Heart right ventricle (tissue), 16 donors: ENCODE measurements around the gene HSPG2. TPM values are rescaled to one million over a fixed set of nuclear protein-coding genes. Genes with fewer than 3 reads are reported as not detected.
A peak's percentile ranks its signal among the peaks of the same experiment; 100 is the strongest.

Experiments
- ATAC-seq, 8 donors: fragments of 200-7000 bp; cut with Tn5 transposase; one replicate each; pipeline ENCODE4 v1.9.1; 2020; ENCODE audit warnings: mild to moderate bottlenecking in 8 of 8, moderate library complexity in 8 of 8, moderate number of reproducible peaks in 1 of 8
- DNase-seq, 2 donors: peaks; one replicate each; pipeline ENCODE4 v3.0.0-alpha.2; 2020
- H3K27ac ChIP-seq, 10 donors: fragments of 200-600 bp; sonication (generic) in 2 of 10; one replicate each; pipeline versions ENCODE4 v1.5.0 to v1.8.0; 2020 to 2022; ENCODE audit warnings: mild to moderate bottlenecking in 3 of 10
- H3K27me3 ChIP-seq, 7 donors: fragments of 200-600 bp; one replicate each; pipeline ENCODE4 v1.8.0; 2021 to 2022; ENCODE audit warnings: mild to moderate bottlenecking in 2 of 7
- H3K36me3 ChIP-seq, 9 donors: fragments of 200-600 bp; sonication (generic) in 1 of 9; one replicate each; pipeline versions ENCODE4 v1.5.0 to v1.8.0; 2020 to 2022; ENCODE audit warnings: mild to moderate bottlenecking in 2 of 9
- H3K4me1 ChIP-seq, 9 donors: fragments of 200-600 bp; sonication (generic) in 1 of 9; one replicate each; pipeline versions ENCODE4 v1.5.0 to v1.8.0; 2020 to 2022; ENCODE audit warnings: mild to moderate bottlenecking in 4 of 9
- H3K4me3 ChIP-seq, 10 donors: fragments of 200-600 bp; sonication (generic) in 2 of 10; one replicate each; pipeline versions ENCODE4 v1.5.0 to v1.8.0; 2020 to 2022; ENCODE audit warnings: mild to moderate bottlenecking in 7 of 10, moderate library complexity in 2 of 10
- H3K9me3 ChIP-seq, 11 donors: fragments of 200-600 bp in 10 of 11; sonication (generic) in 2 of 11; one replicate each; pipeline versions ENCODE4 v1.5.0 to v1.8.0; 2013 to 2022; ENCODE audit warnings: mild to moderate bottlenecking in 2 of 11, control low read depth in 1 of 11, moderate library complexity in 1 of 11
- WGBS, 2 donors: extraction: QIAGEN DNeasy Blood & Tissue Kit; methylation state at CpG; one replicate each; pipeline ENCODE4 v1.1.7; 2013; ENCODE audit warnings: inconsistent platforms in 1 of 2; 5-methylcytosine and 5-hydroxymethylcytosine counted together
- intact Hi-C, 10 donors: fragments of 100-400 bp; cut with DNase I; formaldehyde crosslinking; loops; one replicate each; pipeline versions ENCODE4 v1.11.1 to v1.14.2; 2022
- polyA plus RNA-seq, 2 donors: library from polyadenylated mRNA; stranded (reverse); fragments of 200-250 nt; gene quantifications; one replicate each; pipeline ENCODE4 v1.2.3, GENCODE V29; 2013
- total RNA-seq, 10 donors: library from RNA; stranded (reverse); fragmentation: NEBNext Ultra II Directional in 3 of 10; extraction: Animal tissue kit (Norgen Biotek cat#: 25700) in 3 of 10; gene quantifications; one replicate each; pipeline versions ENCODE4 v1.2.1 to v1.2.4, GENCODE V29; 2021 to 2023
- TF ChIP-seq, protein P1 (sequence below), 9 donors: fragments of 200-600 bp; sonication (generic) in 2 of 9; IDR thresholded peaks; one replicate each; pipeline versions ENCODE4 v1.5.0 to v1.8.0; 2021 to 2022; ENCODE audit warnings: antibody characterized with exemption in 9 of 9, mild to moderate bottlenecking in 5 of 9, moderate library complexity in 1 of 9
- donor health status: Arrhythmogenic right ventricular cardiomyopathy.
- donor health status: ischemic (EF 13 %, LVEDD 7.1; RV severe dilation, severe dysfunction).
- donor health status: healthy with polysubstance abuse.
- donor health status: DM: no; HTN: yes; CAD: no.
- donor health status: DM: no; HTN: no; CAD: no.
- donor health status: ischemic (EF 25% LVEDD 6.9; RV normal size, moderate dysfunction).
- donor health status: ischemic (EF 25% LVEDD 5.7; RV mildly dilated, moderate dysfunction).
- donor health status: healthy.
- donor health status: DM: yes; HTN: yes; CAD: no.
- donor health status: Ischemic cardiomyopathy.
- donor health status: ischemic (EF 35%, LVEDD 5.7; RV mildly dilated, moderate dysfunction).
- donor health status: nonischemic (EF 11% LVEDD 7.7; RV severe dilation, severe dysfunction).
- donor health status: DM: yes; HTN: yes; CAD: no.
- donor health status: PGD.
- donor health status: ischemic (EF 29% LVEDD 5.4; RV normal size, mild dysfunction).
- donor health status: nonischemic (EF 23%, LVEDD 6.1; RV moderate dilation, normal function).

HSPG2 gene
- total and polyA plus RNA-seq, 12 donors: 221 to 508 (median 310) TPM

DNA sequence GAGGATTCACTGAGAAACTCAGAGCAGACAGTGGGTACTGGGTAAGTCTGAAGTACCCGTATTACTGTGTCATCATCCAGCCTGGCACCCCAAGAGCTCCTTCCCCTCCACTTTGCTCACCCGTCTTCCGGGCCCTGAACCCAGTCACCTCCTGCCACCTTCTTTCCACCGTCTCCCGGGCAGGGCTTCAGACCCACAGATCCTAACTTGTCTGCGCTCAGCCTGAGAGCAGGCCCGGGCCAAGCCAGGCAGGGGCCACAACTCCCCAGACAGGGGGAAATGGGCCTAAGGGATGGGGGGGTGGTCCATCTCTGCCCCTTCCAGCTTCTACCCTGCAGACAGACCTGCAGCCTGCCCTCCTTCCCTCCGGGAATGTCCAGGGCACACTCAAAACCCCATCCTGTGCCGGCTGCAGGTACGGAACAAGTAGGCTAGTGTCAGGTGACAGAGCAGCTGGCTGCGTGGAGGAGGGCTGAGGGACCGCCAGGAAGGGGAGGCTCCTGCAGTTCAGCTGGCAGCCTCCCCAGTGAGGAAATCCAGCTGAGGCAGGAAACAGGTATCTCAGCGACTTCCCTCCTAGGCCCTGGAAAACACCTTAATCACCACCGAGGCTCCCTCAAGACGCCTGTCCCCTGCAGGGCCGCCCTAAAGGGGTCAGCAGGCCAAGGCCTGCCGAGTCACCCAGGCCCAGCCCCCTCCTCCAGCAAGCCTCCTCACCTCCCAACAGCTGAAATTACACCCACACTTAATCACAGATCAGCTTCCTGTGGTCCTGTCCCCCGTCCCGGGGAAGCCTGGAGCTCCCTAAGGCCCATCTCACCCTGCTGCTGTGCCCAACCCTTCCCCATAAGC is 3.5 kb downstream of the HSPG2 start:
- intact Hi-C loops: loop anchor here in 2 of 10 donors (2.0 kb wide), 2 partner anchors 19 to 29 kb away; no protein-coding TSS in a partner anchor
- peak overlapping the region in 9 of 10 donors; percentile 57 to 91 (median 76) for H3K4me3 ChIP-seq
- ATAC-seq: peak; percentile 10 to 63 (median 34)
- peak; percentile 67 to 82 for DNase-seq
- peak overlapping the region; percentile 89 to 99 (median 94) for H3K27ac ChIP-seq
- H3K27me3 ChIP-seq: peaks cover 0 to 9% (median 0%) of the 10 kb centered on the region in 7 donors
- H3K4me1 ChIP-seq: peaks cover 45 to 91% (median 78%) of the 10 kb centered on the region in 9 donors
- TF ChIP-seq, protein P1, sequence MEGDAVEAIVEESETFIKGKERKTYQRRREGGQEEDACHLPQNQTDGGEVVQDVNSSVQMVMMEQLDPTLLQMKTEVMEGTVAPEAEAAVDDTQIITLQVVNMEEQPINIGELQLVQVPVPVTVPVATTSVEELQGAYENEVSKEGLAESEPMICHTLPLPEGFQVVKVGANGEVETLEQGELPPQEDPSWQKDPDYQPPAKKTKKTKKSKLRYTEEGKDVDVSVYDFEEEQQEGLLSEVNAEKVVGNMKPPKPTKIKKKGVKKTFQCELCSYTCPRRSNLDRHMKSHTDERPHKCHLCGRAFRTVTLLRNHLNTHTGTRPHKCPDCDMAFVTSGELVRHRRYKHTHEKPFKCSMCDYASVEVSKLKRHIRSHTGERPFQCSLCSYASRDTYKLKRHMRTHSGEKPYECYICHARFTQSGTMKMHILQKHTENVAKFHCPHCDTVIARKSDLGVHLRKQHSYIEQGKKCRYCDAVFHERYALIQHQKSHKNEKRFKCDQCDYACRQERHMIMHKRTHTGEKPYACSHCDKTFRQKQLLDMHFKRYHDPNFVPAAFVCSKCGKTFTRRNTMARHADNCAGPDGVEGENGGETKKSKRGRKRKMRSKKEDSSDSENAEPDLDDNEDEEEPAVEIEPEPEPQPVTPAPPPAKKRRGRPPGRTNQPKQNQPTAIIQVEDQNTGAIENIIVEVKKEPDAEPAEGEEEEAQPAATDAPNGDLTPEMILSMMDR (IDR thresholded peaks at IDR 0.05): no peak
- H3K9me3 ChIP-seq: no peaks in the 10 kb centered on the region
- H3K36me3 ChIP-seq: peaks cover 0 to 24% (median 0%) of the 10 kb centered on the region in 9 donors
- WGBS, 2 donors: 26 to 34% methylated on average over 19 of the region's 19 CpGs

DNA sequence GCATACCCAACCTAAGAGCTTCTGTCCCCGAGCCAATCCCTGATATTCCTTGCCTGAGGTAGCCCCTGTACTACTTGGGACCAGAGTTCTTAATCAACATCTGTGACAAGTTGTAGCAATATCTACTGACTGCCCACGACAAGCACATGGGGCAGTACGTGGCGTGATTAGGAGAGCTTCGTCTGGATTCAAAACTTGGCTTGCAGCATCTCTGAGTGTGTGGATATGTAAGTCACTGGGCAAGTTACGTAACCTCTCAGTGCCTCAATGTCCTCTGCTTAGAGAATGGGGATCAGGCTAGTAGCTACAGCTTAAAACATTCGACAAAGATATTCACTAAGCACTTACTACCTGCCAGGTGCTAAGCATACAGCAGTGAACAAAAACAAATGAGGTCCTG is 5.0 kb downstream of the HSPG2 start:
- Histone ChIP-seq H3K4me3 (peak overlapping the region in 5 of 10 donors; percentile 76 to 91 (median 83)), H3K27ac (peak overlapping the region; percentile 89 to 99 (median 94)), H3K27me3 (peaks cover 0 to 9% (median 0%) of the 10 kb centered on the region in 7 donors), H3K9me3 (no peaks in the 10 kb centered on the region), H3K36me3 (peaks cover 0 to 34% (median 0%) of the 10 kb centered on the region in 9 donors), H3K4me1 (peaks cover 43 to 94% (median 82%) of the 10 kb centered on the region in 9 donors)
- intact Hi-C loops: loop anchor here in 1 of 10 donors (2.0 kb wide), 1 partner anchor 17 kb away; no protein-coding TSS in a partner anchor
- TF ChIP-seq, protein P1 (IDR thresholded peaks at IDR 0.05): no peak
- ATAC-seq: peak in 6 of 8 donors; percentile 2 to 21 (median 18)
- DNase-seq: no peak
- WGBS, 2 donors: 23 to 24% methylated on average over 7 of the region's 7 CpGs

DNA sequence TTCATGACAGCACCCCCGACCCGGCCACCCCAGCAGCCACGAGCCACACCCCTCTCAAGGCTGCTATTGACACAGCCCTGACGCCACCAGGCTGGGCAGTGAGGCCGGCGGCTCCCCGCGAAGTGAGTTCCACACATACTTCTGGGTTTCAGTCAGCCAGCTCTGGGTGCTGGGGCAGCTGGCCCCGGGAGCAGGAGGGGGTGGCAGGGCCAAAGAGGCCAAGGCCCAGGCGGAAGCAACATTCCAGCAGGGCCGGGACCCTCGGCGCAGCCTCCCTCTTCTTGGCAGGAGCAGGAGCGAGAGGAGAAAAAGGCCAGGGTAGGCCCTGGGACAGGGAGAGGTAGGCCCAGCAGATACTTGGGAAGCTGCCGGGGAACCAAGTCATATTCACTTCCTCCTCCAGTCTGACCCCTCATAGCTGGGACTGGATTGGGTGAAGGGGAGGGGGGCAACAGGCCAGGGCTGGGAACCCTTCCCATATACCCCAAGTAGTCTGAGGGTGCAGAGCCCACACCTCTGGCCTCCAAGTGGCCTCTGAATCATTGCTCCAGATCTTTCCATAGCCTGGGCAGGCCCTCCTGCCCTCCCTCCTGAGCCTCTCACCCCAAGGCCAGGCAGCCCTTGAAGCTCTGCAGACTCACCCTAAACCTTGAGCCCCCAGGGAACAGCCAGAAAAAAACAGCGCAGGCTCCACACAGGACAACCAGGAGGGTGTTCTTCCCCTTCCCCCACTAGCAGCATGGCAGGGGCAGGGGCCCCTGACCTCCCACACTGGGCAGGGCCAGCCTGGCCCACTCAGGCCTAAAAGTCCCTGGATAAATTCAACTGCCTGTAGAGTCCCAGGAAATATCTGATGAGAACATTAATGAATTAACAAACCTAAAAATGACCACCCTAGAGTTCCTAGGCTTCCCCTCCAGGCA is 5.7 kb downstream of the HSPG2 start:
- intact Hi-C loops: loop anchor here in 1 of 10 donors (2.0 kb wide), 1 partner anchor 17 kb away; no protein-coding TSS in a partner anchor
- TF ChIP-seq, protein P1 (IDR thresholded peaks at IDR 0.05): no peak
- Histone ChIP-seq H3K27me3 (peaks cover 0 to 5% (median 0%) of the 10 kb centered on the region in 7 donors), H3K27ac (peak overlapping the region; percentile 89 to 99 (median 94)), H3K36me3 (peaks cover 0 to 34% (median 0%) of the 10 kb centered on the region in 9 donors), H3K4me1 (peaks cover 49 to 100% (median 89%) of the 10 kb centered on the region in 9 donors), H3K4me3 (peak overlapping the region in 8 of 10 donors; percentile 1 to 91 (median 49)), H3K9me3 (no peaks in the 10 kb centered on the region)
- peak; percentile 21 to 74 (median 48) for ATAC-seq
- 13 to 24% methylated on average over 15 to 16 of the region's 16 CpGs for WGBS, 2 donors
- peak in 1 of 2 donors; percentile 71 for DNase-seq
